Gastroesophageal sphincter (tissue), 3 donors: ENCODE measurements around the gene NR2F2.

ENCODE experiments used
- EP300 ChIP-seq: sonication (generic); formaldehyde crosslinking; IDR thresholded peaks from one replicate; pipeline ENCODE4 v1.6.1; 2017; ENCODE audit warnings: antibody characterized with exemption, mild to moderate bottlenecking
- TF ChIP-seq, protein P1 (sequence below), 4 experiments: fragments of 200-600 bp in 2 of 4; fragments of 450-650 bp in 2 of 4; sonication (generic) in 1 of 4; IDR thresholded peaks; one replicate each; pipeline ENCODE4 v1.5.1; 2017 to 2019; ENCODE audit warnings: antibody characterized with exemption in 4 of 4, mild to moderate bottlenecking in 2 of 4, moderate library complexity in 2 of 4

DNA sequence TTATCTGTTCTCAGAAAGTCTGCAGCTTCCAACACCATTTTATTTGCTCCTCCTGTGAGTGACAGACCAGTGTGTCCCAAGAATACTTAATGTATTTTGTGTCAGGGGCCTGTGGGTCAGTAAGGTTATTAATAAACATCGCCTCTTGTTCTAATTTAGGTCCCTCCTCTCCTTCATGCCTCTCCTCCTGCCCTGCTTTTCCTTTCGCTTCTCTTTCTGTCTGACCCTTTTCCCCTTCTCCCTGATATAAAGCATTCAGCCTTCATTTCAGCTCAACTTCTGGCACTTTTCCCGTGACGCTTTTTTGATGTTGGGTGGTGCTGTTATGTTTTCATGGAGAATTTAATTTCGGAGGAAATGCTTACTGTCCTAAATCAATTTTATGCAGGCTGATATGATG lies 29.7 kb upstream of the NR2F2 start:
- TF ChIP-seq, protein P1, sequence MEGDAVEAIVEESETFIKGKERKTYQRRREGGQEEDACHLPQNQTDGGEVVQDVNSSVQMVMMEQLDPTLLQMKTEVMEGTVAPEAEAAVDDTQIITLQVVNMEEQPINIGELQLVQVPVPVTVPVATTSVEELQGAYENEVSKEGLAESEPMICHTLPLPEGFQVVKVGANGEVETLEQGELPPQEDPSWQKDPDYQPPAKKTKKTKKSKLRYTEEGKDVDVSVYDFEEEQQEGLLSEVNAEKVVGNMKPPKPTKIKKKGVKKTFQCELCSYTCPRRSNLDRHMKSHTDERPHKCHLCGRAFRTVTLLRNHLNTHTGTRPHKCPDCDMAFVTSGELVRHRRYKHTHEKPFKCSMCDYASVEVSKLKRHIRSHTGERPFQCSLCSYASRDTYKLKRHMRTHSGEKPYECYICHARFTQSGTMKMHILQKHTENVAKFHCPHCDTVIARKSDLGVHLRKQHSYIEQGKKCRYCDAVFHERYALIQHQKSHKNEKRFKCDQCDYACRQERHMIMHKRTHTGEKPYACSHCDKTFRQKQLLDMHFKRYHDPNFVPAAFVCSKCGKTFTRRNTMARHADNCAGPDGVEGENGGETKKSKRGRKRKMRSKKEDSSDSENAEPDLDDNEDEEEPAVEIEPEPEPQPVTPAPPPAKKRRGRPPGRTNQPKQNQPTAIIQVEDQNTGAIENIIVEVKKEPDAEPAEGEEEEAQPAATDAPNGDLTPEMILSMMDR (IDR thresholded peaks at IDR 0.05): no peak
- no peak for TF ChIP-seq EP300
